DOHH2 (cell line): ENCODE data around the gene ZBTB7C.

Experiments
- H3F3A ChIP-seq: fragments of 200-600 bp; sonication (generic), shearing (Covaris generic); 2 replicates; pipeline ENCODE4 v1.6.0; 2016; ENCODE audit warnings: antibody characterized with exemption, mild to moderate bottlenecking; ENCODE audit not compliant: control insufficient read depth, insufficient read depth
- H3K27ac ChIP-seq: fragments of 200-600 bp; sonication (generic); 2 replicates; pipeline ENCODE4 v1.5.1; 2014; ENCODE audit warnings: low read depth, mild to moderate bottlenecking, low read length, moderate library complexity
- H3K27me3 ChIP-seq: fragments of 200-600 bp; sonication (generic); 2 replicates; pipeline ENCODE4 v1.6.1; 2014; ENCODE audit warnings: mild to moderate bottlenecking, low read length, mixed read lengths; ENCODE audit not compliant: control insufficient read depth
- H3K36me3 ChIP-seq: fragments of 200-600 bp; sonication (generic); 2 replicates; pipeline ENCODE4 v1.6.1; 2014; ENCODE audit warnings: mild to moderate bottlenecking, low read length, moderate library complexity, mixed read lengths; ENCODE audit not compliant: control insufficient read depth
- H3K4me1 ChIP-seq: fragments of 200-600 bp; sonication (generic); 2 replicates; pipeline ENCODE4 v1.6.1; 2014; ENCODE audit warnings: mild to moderate bottlenecking, low read length, mixed read lengths; ENCODE audit not compliant: control insufficient read depth
- H3K4me2 ChIP-seq: fragments of 200-600 bp; sonication (generic); 2 replicates; pipeline ENCODE4 v1.6.0; 2014; ENCODE audit warnings: mild to moderate bottlenecking, low read length, moderate library complexity
- H3K4me3 ChIP-seq: fragments of 200-600 bp; sonication (generic); 2 replicates; pipeline ENCODE4 v1.5.1; 2014; ENCODE audit warnings: mild to moderate bottlenecking, low read length, mixed read lengths
- H3K79me2 ChIP-seq: fragments of 200-600 bp; sonication (generic); 2 replicates; pipeline ENCODE4 v1.6.1; 2014; ENCODE audit warnings: mild to moderate bottlenecking, low read length, mixed read lengths; ENCODE audit not compliant: control insufficient read depth
- H3K9me2 ChIP-seq: fragments of 200-600 bp; sonication (generic); replicated peaks from 2 replicates; pipeline ENCODE4 v1.6.1; 2014; ENCODE audit warnings: mild to moderate bottlenecking, low read length, mixed read lengths; ENCODE audit not compliant: control insufficient read depth
- H3K9me3 ChIP-seq: fragments of 200-600 bp; sonication (generic); 2 replicates; pipeline ENCODE4 v1.6.1; 2014; ENCODE audit warnings: antibody characterized with exemption, low read length, mixed read lengths; ENCODE audit not compliant: control insufficient read depth, insufficient read depth
- H4K20me1 ChIP-seq: fragments of 200-600 bp; sonication (generic); 2 replicates; pipeline ENCODE4 v1.6.0; 2014; ENCODE audit warnings: low read depth, mild to moderate bottlenecking, antibody characterized with exemption, low read length, moderate library complexity; ENCODE audit not compliant: control insufficient read depth, insufficient read depth
- EZH2phosphoT487 ChIP-seq: fragments of 200-600 bp; sonication (generic); IDR thresholded peaks from 2 replicates; pipeline ENCODE4 v1.6.1; 2017; ENCODE audit warnings: borderline replicate concordance, mild to moderate bottlenecking, antibody characterized with exemption, low read length, moderate library complexity, mixed read lengths
- TF ChIP-seq, protein P1 (sequence below): fragments of 200-600 bp; sonication (generic); IDR thresholded peaks from one replicate; pipeline ENCODE4 v1.5.1; 2014; ENCODE audit warnings: antibody characterized with exemption, mild to moderate bottlenecking, low read depth, low read length; ENCODE audit not compliant: poor library complexity, severe bottlenecking

The ZBTB7C gene

GRCh38 chr18:48044944-48045343 lies 364.2 kb downstream of the ZBTB7C start:
- no peak overlapping the region for H3K27ac ChIP-seq
- no peaks in the 10 kb centered on the region for H3K9me3 ChIP-seq
- H3F3A ChIP-seq, result no peaks in the 10 kb centered on the region
- no peak overlapping the region for H3K4me3 ChIP-seq
- TF ChIP-seq EZH2phosphoT487, result no peak
- TF ChIP-seq, protein P1, sequence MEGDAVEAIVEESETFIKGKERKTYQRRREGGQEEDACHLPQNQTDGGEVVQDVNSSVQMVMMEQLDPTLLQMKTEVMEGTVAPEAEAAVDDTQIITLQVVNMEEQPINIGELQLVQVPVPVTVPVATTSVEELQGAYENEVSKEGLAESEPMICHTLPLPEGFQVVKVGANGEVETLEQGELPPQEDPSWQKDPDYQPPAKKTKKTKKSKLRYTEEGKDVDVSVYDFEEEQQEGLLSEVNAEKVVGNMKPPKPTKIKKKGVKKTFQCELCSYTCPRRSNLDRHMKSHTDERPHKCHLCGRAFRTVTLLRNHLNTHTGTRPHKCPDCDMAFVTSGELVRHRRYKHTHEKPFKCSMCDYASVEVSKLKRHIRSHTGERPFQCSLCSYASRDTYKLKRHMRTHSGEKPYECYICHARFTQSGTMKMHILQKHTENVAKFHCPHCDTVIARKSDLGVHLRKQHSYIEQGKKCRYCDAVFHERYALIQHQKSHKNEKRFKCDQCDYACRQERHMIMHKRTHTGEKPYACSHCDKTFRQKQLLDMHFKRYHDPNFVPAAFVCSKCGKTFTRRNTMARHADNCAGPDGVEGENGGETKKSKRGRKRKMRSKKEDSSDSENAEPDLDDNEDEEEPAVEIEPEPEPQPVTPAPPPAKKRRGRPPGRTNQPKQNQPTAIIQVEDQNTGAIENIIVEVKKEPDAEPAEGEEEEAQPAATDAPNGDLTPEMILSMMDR, result no peak
- no peaks in the 10 kb centered on the region for H3K79me2 ChIP-seq
- no peak overlapping the region for H3K4me2 ChIP-seq
- H3K9me2 ChIP-seq, result no peaks in the 10 kb centered on the region
- no peaks in the 10 kb centered on the region for H3K36me3 ChIP-seq
- no peaks in the 10 kb centered on the region; the same call in 1 of the 2 replicates for H3K27me3 ChIP-seq
- H3K4me1 ChIP-seq, result no peaks in the 10 kb centered on the region
- H4K20me1 ChIP-seq, result no peaks in the 10 kb centered on the region

- Histone ChIP-seq H3K4me3 (no peak overlapping the region), H3F3A (no peaks in the 10 kb centered on the region), H4K20me1 (no peaks in the 10 kb centered on the region), H3K4me1 (no peaks in the 10 kb centered on the region), H3K4me2 (no peak overlapping the region), H3K9me3 (no peaks in the 10 kb centered on the region), H3K27ac (no peak overlapping the region), H3K27me3 (no peaks in the 10 kb centered on the region; the same call in 1 of the 2 replicates), H3K9me2 (no peaks in the 10 kb centered on the region), H3K36me3 (no peaks in the 10 kb centered on the region), H3K79me2 (no peaks in the 10 kb centered on the region)
- TF ChIP-seq EZH2phosphoT487, result no peak
- TF ChIP-seq, protein P1, result no peak
These were observed 366.0 kb downstream of the ZBTB7C start for GRCh38 chr18:48043166-48043565.

DNA sequence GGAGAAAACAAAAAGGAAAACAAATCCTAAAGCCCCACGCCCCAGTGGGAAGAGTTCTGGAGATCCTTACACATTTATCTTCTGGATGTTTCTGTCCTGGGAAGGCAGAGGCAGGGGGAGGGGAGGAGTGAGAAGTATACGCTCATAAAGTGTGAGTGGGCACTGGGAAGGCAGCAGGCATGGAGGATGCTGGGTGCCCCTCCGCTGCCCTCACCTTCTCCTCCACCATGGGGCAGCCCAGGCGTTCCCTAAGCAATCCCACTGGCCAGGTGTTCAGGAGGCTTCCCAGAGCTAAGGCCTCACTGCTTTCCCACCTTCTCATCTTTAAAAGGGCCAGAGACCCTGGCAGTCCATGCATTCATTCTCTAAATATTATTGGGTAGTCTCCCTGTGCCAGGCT lies 366.8 kb downstream of the ZBTB7C start:
- TF ChIP-seq EZH2phosphoT487, result no peak
- TF ChIP-seq, protein P1, result no peak
- Histone ChIP-seq H3K27me3 (no peaks in the 10 kb centered on the region; the same call in 1 of the 2 replicates), H3K4me3 (no peak overlapping the region), H3K9me2 (no peaks in the 10 kb centered on the region), H3F3A (no peaks in the 10 kb centered on the region), H3K36me3 (no peaks in the 10 kb centered on the region), H3K9me3 (no peaks in the 10 kb centered on the region), H3K4me1 (no peaks in the 10 kb centered on the region), H4K20me1 (no peaks in the 10 kb centered on the region), H3K27ac (no peak overlapping the region), H3K79me2 (no peaks in the 10 kb centered on the region), H3K4me2 (no peak overlapping the region)
